Ovary (tissue), 3 donors: Measurements from ENCODE around the gene COBL.

Experiments
- CTCF ChIP-seq, 3 donors: fragments of 450-650 bp in 2 of 3; fragments of 200-600 bp in 1 of 3; IDR thresholded peaks; one replicate each; pipeline versions ENCODE4 v1.5.1 to v1.8.0; 2016 to 2022; ENCODE audit warnings: antibody characterized with exemption in 3 of 3, mild to moderate bottlenecking in 1 of 3
- EP300 ChIP-seq: sonication (generic); formaldehyde crosslinking; IDR thresholded peaks from one replicate; pipeline ENCODE4 v1.6.1; 2017; ENCODE audit warnings: antibody characterized with exemption
- POLR2A ChIP-seq: fragments of 450-650 bp; IDR thresholded peaks from one replicate; pipeline ENCODE4 v1.6.1; 2017; ENCODE audit warnings: antibody characterized with exemption, mild to moderate bottlenecking, moderate library complexity
- donor health status: DM: no; HTN: no; CAD: no.

- TF ChIP-seq POLR2A: no peak
- TF ChIP-seq CTCF (IDR thresholded peaks at IDR 0.05): no peak
- TF ChIP-seq EP300: no peak
Observed at GRCh38 chr7:51344406-51345138, 28.0 kb upstream of the COBL start.
